ENCODE measurements around the gene UNC79. TPM values are rescaled to one million over a fixed set of nuclear protein-coding genes. Genes with fewer than 3 reads are reported as not detected.

The UNC79 gene
- total RNA-seq, 1 experiment from 2014 or later = not detected

- in situ Hi-C loops (cut with HindIII; ENCODE audit: low pct_unique_long_range_greater_than_20kb, low sequenced_read_pairs) = no loop called here
- no peak for DNase-seq (ENCODE audit: low read depth)
Observed at GRCh38 chr14:93535537-93535936, 104.8 kb downstream of the UNC79 start.

GRCh38 chr14:93536945-93537344 lies 106.2 kb downstream of the UNC79 start:
- no peak for DNase-seq (ENCODE audit: low read depth)
- in situ Hi-C loops (cut with HindIII; ENCODE audit: low pct_unique_long_range_greater_than_20kb, low sequenced_read_pairs) = no loop called here

GRCh38 chr14:93537951-93538350 lies 107.2 kb downstream of the UNC79 start:
- in situ Hi-C loops (cut with HindIII; ENCODE audit: low pct_unique_long_range_greater_than_20kb, low sequenced_read_pairs) = no loop called here

GRCh38 chr14:93538413-93538812 lies 107.7 kb downstream of the UNC79 start:
- in situ Hi-C loops (cut with HindIII; ENCODE audit: low pct_unique_long_range_greater_than_20kb, low sequenced_read_pairs) = no loop called here
- no peak for DNase-seq (ENCODE audit: low read depth)

More at GRCh38 chr14:93537951-93538350, 107.2 kb downstream of the UNC79 start:
- DNase-seq (ENCODE audit: low read depth) = no peak

- no peak for DNase-seq (ENCODE audit: low read depth)
- in situ Hi-C loops (cut with HindIII; ENCODE audit: low pct_unique_long_range_greater_than_20kb, low sequenced_read_pairs) = no loop called here
Observed at GRCh38 chr14:93540235-93540634, 109.5 kb downstream of the UNC79 start.

GRCh38 chr14:93543766-93544165 lies 113.0 kb downstream of the UNC79 start:
- no peak for DNase-seq (ENCODE audit: low read depth)

GRCh38 chr14:93544212-93544611 lies 113.5 kb downstream of the UNC79 start:
- in situ Hi-C loops (cut with HindIII; ENCODE audit: low pct_unique_long_range_greater_than_20kb, low sequenced_read_pairs) = no loop called here

More at GRCh38 chr14:93543766-93544165, 113.0 kb downstream of the UNC79 start:
- in situ Hi-C loops (cut with HindIII; ENCODE audit: low pct_unique_long_range_greater_than_20kb, low sequenced_read_pairs) = no loop called here

GRCh38 chr14:93546642-93547041 lies 115.9 kb downstream of the UNC79 start:
- no peak for DNase-seq (ENCODE audit: low read depth)

More at GRCh38 chr14:93544212-93544611, 113.5 kb downstream of the UNC79 start:
- no peak for DNase-seq (ENCODE audit: low read depth)

GRCh38 chr14:93548102-93548843 lies 117.5 kb downstream of the UNC79 start:
- no peak for DNase-seq (ENCODE audit: low read depth)
- in situ Hi-C loops (cut with HindIII; ENCODE audit: low pct_unique_long_range_greater_than_20kb, low sequenced_read_pairs) = no loop called here

More at GRCh38 chr14:93546642-93547041, 115.9 kb downstream of the UNC79 start:
- in situ Hi-C loops (cut with HindIII; ENCODE audit: low pct_unique_long_range_greater_than_20kb, low sequenced_read_pairs) = no loop called here

- in situ Hi-C loops (cut with HindIII; ENCODE audit: low pct_unique_long_range_greater_than_20kb, low sequenced_read_pairs) = no loop called here
- no peak for DNase-seq (ENCODE audit: low read depth)
Observed at GRCh38 chr14:93549595-93549994, 118.9 kb downstream of the UNC79 start.

- in situ Hi-C loops (cut with HindIII; ENCODE audit: low pct_unique_long_range_greater_than_20kb, low sequenced_read_pairs) = no loop called here
- DNase-seq (ENCODE audit: low read depth) = no peak
Observed at GRCh38 chr14:93564918-93565317, 134.2 kb downstream of the UNC79 start.

GRCh38 chr14:93566065-93566693 lies 135.4 kb downstream of the UNC79 start:
- DNase-seq (ENCODE audit: low read depth) = no peak
- in situ Hi-C loops (cut with HindIII; ENCODE audit: low pct_unique_long_range_greater_than_20kb, low sequenced_read_pairs) = no loop called here

- in situ Hi-C loops (cut with HindIII; ENCODE audit: low pct_unique_long_range_greater_than_20kb, low sequenced_read_pairs) = no loop called here
- no peak for DNase-seq (ENCODE audit: low read depth)
Observed at GRCh38 chr14:93571275-93571674, 140.5 kb downstream of the UNC79 start.

GRCh38 chr14:93579178-93579577 lies 148.4 kb downstream of the UNC79 start:
- in situ Hi-C loops (cut with HindIII; ENCODE audit: low pct_unique_long_range_greater_than_20kb, low sequenced_read_pairs) = no loop called here
- DNase-seq (ENCODE audit: low read depth) = no peak

GRCh38 chr14:93582516-93582915 lies 151.8 kb downstream of the UNC79 start:
- DNase-seq (ENCODE audit: low read depth) = no peak
- in situ Hi-C loops (cut with HindIII; ENCODE audit: low pct_unique_long_range_greater_than_20kb, low sequenced_read_pairs) = no loop called here

- DNase-seq (ENCODE audit: low read depth) = no peak
- in situ Hi-C loops (cut with HindIII; ENCODE audit: low pct_unique_long_range_greater_than_20kb, low sequenced_read_pairs) = no loop called here
Observed at GRCh38 chr14:93587330-93587729, 156.6 kb downstream of the UNC79 start.

- DNase-seq (ENCODE audit: low read depth) = no peak
- in situ Hi-C loops (cut with HindIII; ENCODE audit: low pct_unique_long_range_greater_than_20kb, low sequenced_read_pairs) = no loop called here
Observed at GRCh38 chr14:93591506-93591905, 160.8 kb downstream of the UNC79 start.

GRCh38 chr14:93592786-93593185 lies 162.0 kb downstream of the UNC79 start:
- no peak for DNase-seq (ENCODE audit: low read depth)
- in situ Hi-C loops (cut with HindIII; ENCODE audit: low pct_unique_long_range_greater_than_20kb, low sequenced_read_pairs) = no loop called here

- DNase-seq (ENCODE audit: low read depth) = no peak
- in situ Hi-C loops (cut with HindIII; ENCODE audit: low pct_unique_long_range_greater_than_20kb, low sequenced_read_pairs) = no loop called here
Observed at GRCh38 chr14:93606091-93606490, 175.4 kb downstream of the UNC79 start.

All from Caki2 (cell line).